Astrocyte (in vitro differentiated cells and primary cell): ENCODE measurements around the gene KIAA0319L. TPM values are rescaled to one million over a fixed set of nuclear protein-coding genes. Genes with fewer than 3 reads are reported as not detected.

Experiments
- DNase-seq: peaks from one replicate; pipeline ENCODE4 v3.0.0-alpha.2; 2010; ENCODE audit warnings: low read depth
- FAIRE-seq: peaks from 2 replicates; lab custom pipeline; 2011; peaks lifted over from hg19 to GRCh38; lab: Jason Lieb, UNC
- H2AFZ ChIP-seq: 2 replicates; pipeline ENCODE4 v1.6.0; 2012; ENCODE audit warnings: low read depth, low read length, inconsistent platforms
- H3K27ac ChIP-seq: 2 replicates; pipeline ENCODE4 v1.5.1; 2011; ENCODE audit warnings: low read depth, low read length, inconsistent platforms
- H3K27me3 ChIP-seq: 2 replicates; pipeline ENCODE4 v1.6.0; 2011; ENCODE audit warnings: low read length, inconsistent platforms; ENCODE audit not compliant: insufficient read depth
- H3K36me3 ChIP-seq: 2 replicates; pipeline ENCODE4 v1.5.1; 2011; ENCODE audit warnings: low read length, inconsistent platforms; ENCODE audit not compliant: insufficient read depth
- H3K4me1 ChIP-seq: 2 replicates; pipeline ENCODE4 v1.5.1; 2011; ENCODE audit warnings: low read length, inconsistent platforms; ENCODE audit not compliant: insufficient read depth
- H3K4me2 ChIP-seq: 2 replicates; pipeline ENCODE4 v1.6.0; 2012; ENCODE audit warnings: low read length, inconsistent platforms
- H3K4me3 ChIP-seq: 2 replicates; pipeline ENCODE4 v1.5.1; 2011; ENCODE audit warnings: low read depth, mild to moderate bottlenecking, low read length, inconsistent platforms; ENCODE audit not compliant: insufficient read depth
- H3K79me2 ChIP-seq: 2 replicates; pipeline ENCODE4 v1.6.0; 2012; ENCODE audit warnings: mild to moderate bottlenecking, low read length, inconsistent platforms; ENCODE audit not compliant: insufficient read depth
- H3K9ac ChIP-seq: 2 replicates; pipeline ENCODE4 v1.6.0; 2012; ENCODE audit warnings: mild to moderate bottlenecking, low read length, inconsistent platforms
- H3K9me3 ChIP-seq: 2 replicates; pipeline ENCODE4 v1.5.1; 2012; ENCODE audit warnings: low read depth, mild to moderate bottlenecking, low read length, inconsistent platforms; ENCODE audit not compliant: insufficient read depth
- H4K20me1 ChIP-seq: 2 replicates; pipeline ENCODE4 v1.6.0; 2012; ENCODE audit warnings: low read length, inconsistent platforms; ENCODE audit not compliant: insufficient read depth
- H3K27ac Mint-ChIP-seq: one replicate; pipeline ENCODE4 v1.8.0; 2021; ENCODE audit warnings: mild to moderate bottlenecking, mixed read lengths; ENCODE audit not compliant: unreplicated experiment
- H3K27me3 Mint-ChIP-seq: one replicate; pipeline ENCODE4 v1.8.0; 2021; ENCODE audit warnings: low read depth, mixed read lengths; ENCODE audit not compliant: unreplicated experiment
- H3K36me3 Mint-ChIP-seq: one replicate; pipeline ENCODE4 v1.8.0; 2021; ENCODE audit warnings: low read depth, mixed read lengths; ENCODE audit not compliant: unreplicated experiment
- H3K4me1 Mint-ChIP-seq: one replicate; pipeline ENCODE4 v1.8.0; 2021; ENCODE audit warnings: low read depth, mixed read lengths; ENCODE audit not compliant: unreplicated experiment
- H3K4me3 Mint-ChIP-seq: one replicate; pipeline ENCODE4 v1.8.0; 2021; ENCODE audit warnings: mild to moderate bottlenecking, moderate library complexity, mixed read lengths; ENCODE audit not compliant: unreplicated experiment
- H3K9me3 Mint-ChIP-seq: one replicate; pipeline ENCODE4 v1.8.0; 2021; ENCODE audit warnings: mild to moderate bottlenecking, mixed read lengths; ENCODE audit not compliant: unreplicated experiment
- CTCF ChIP-seq: IDR thresholded peaks from 2 replicates; pipeline ENCODE4 v1.5.1; 2011; ENCODE audit warnings: low read depth, mild to moderate bottlenecking, inconsistent platforms, low read length, moderate library complexity; ENCODE audit not compliant: insufficient read depth
- EZH2 ChIP-seq: IDR thresholded peaks from 2 replicates; pipeline ENCODE4 v1.6.1; 2012; ENCODE audit warnings: mild to moderate bottlenecking, low read length, inconsistent platforms; ENCODE audit not compliant: insufficient read depth
- total RNA-seq: library from RNA; stranded (reverse); gene quantifications from 2 replicates; pipeline ENCODE4 v1.2.1, GENCODE V29; 2021

The KIAA0319L gene
- total RNA-seq, 1 donor from 2014 or later: 42.5 TPM

GRCh38 chr1:35565742-35566133, 8.5 kb upstream of the KIAA0319L start:
- H3K36me3 Mint-ChIP-seq: peaks cover 10% of the 10 kb centered on the region
- TF ChIP-seq EZH2: no peak
- no peak for TF ChIP-seq CTCF
- no peaks in the 10 kb centered on the region for H3K9me3 Mint-ChIP-seq
- peaks cover 18% of the 10 kb centered on the region for H3K79me2 ChIP-seq
- H3K9me3 ChIP-seq: no peaks in the 10 kb centered on the region
- H3K9ac ChIP-seq: no peak overlapping the region
- no peak overlapping the region for H2AFZ ChIP-seq
- DNase-seq: no peak
- H3K4me3 ChIP-seq: no peak overlapping the region
- peaks cover 17% of the 10 kb centered on the region for H3K4me1 Mint-ChIP-seq
- H3K27me3 Mint-ChIP-seq: peaks cover 6% of the 10 kb centered on the region
- peaks cover 2% of the 10 kb centered on the region for H3K4me1 ChIP-seq
- H3K27me3 ChIP-seq: no peaks in the 10 kb centered on the region
- no peak overlapping the region for H3K27ac ChIP-seq
- no peak overlapping the region for H3K27ac Mint-ChIP-seq
- no peak overlapping the region for H3K4me3 Mint-ChIP-seq
- H3K4me2 ChIP-seq: no peak overlapping the region
- peaks cover 82% of the 10 kb centered on the region for H4K20me1 ChIP-seq
- FAIRE-seq: no peak
- peaks cover 8% of the 10 kb centered on the region for H3K36me3 ChIP-seq

GRCh38 chr1:35564884-35565741, 7.9 kb upstream of the KIAA0319L start:
- H3K9me3 Mint-ChIP-seq: no peaks in the 10 kb centered on the region

More at GRCh38 chr1:35564884-35565741, 7.9 kb upstream of the KIAA0319L start:
- TF ChIP-seq CTCF: no peak
- TF ChIP-seq EZH2: no peak
- DNase-seq (no peak), FAIRE-seq (peak; percentile 58)
- H3K4me2 ChIP-seq: no peak overlapping the region
- H2AFZ ChIP-seq: no peak overlapping the region
- peaks cover 25% of the 10 kb centered on the region for H3K79me2 ChIP-seq
- peaks cover 8% of the 10 kb centered on the region for H3K4me1 ChIP-seq
- no peak overlapping the region for H3K4me3 ChIP-seq
- peaks cover 13% of the 10 kb centered on the region for H3K4me1 Mint-ChIP-seq
- H3K4me3 Mint-ChIP-seq: no peak overlapping the region
- no peak overlapping the region for H3K9ac ChIP-seq
- no peaks in the 10 kb centered on the region for H3K27me3 ChIP-seq
- no peak overlapping the region for H3K27ac ChIP-seq
- peaks cover 84% of the 10 kb centered on the region for H4K20me1 ChIP-seq
- H3K27me3 Mint-ChIP-seq: peaks cover under 1% of the 10 kb centered on the region
- H3K36me3 ChIP-seq: peaks cover 8% of the 10 kb centered on the region
- H3K27ac Mint-ChIP-seq: no peak overlapping the region
- no peaks in the 10 kb centered on the region for H3K9me3 ChIP-seq
- peaks cover 10% of the 10 kb centered on the region for H3K36me3 Mint-ChIP-seq
